Neuronal stem cell (in vitro differentiated cells): ENCODE data around the gene LIN28B. TPM values are rescaled to one million over a fixed set of nuclear protein-coding genes. Genes with fewer than 3 reads are reported as not detected.

Experiments used
- DNase-seq: peaks from one replicate; pipeline ENCODE4 v3.0.0-alpha.2; 2013; ENCODE audit warnings: low spot score
- H2AFZ ChIP-seq: one replicate; pipeline ENCODE4 v1.6.1; 2013; ENCODE audit warnings: mild to moderate bottlenecking, low read length, inconsistent platforms
- H2AK5ac ChIP-seq: 2 replicates; pipeline ENCODE4 v1.6.1; 2013; ENCODE audit warnings: low read depth, mild to moderate bottlenecking, inconsistent platforms, low read length, moderate library complexity, mixed read lengths
- H2BK120ac ChIP-seq: 2 replicates; pipeline ENCODE4 v1.6.1; 2013; ENCODE audit warnings: low read depth, mild to moderate bottlenecking, inconsistent platforms, low read length, moderate library complexity, mixed read lengths
- H2BK12ac ChIP-seq: one replicate; pipeline ENCODE4 v1.6.1; 2013; ENCODE audit warnings: low read length, inconsistent platforms
- H2BK15ac ChIP-seq: 2 replicates; pipeline ENCODE4 v1.6.1; 2013; ENCODE audit warnings: mild to moderate bottlenecking, low read length, inconsistent platforms, mixed read lengths
- H2BK5ac ChIP-seq: one replicate; pipeline ENCODE4 v1.6.1; 2013; ENCODE audit warnings: inconsistent platforms, mild to moderate bottlenecking, low read length, moderate library complexity
- H3K14ac ChIP-seq: one replicate; pipeline ENCODE4 v1.6.1; 2013; ENCODE audit warnings: low read length, inconsistent platforms
- H3K18ac ChIP-seq: 2 replicates; pipeline ENCODE4 v1.6.1; 2013; ENCODE audit warnings: low read length, inconsistent platforms
- H3K23ac ChIP-seq: 2 replicates; pipeline ENCODE4 v1.6.1; 2013; ENCODE audit warnings: low read depth, mild to moderate bottlenecking, mixed read lengths, low read length, inconsistent platforms; ENCODE audit not compliant: poor library complexity
- H3K27ac ChIP-seq: replicated peaks from 3 replicates; pipeline ENCODE4 v1.5.1; 2013; ENCODE audit warnings: low read length, inconsistent platforms
- H3K27me3 ChIP-seq, 3 experiments: 2 replicates each; pipeline ENCODE4 v1.6.1; 2013; ENCODE audit warnings: low read length in 3 of 3, mild to moderate bottlenecking in 2 of 3, inconsistent platforms in 1 of 3, low read depth in 1 of 3, mixed read lengths in 1 of 3, moderate library complexity in 1 of 3; ENCODE audit not compliant: control insufficient read depth in 3 of 3, insufficient read depth in 3 of 3
- H3K36me3 ChIP-seq, 2 donors: replicated peaks in 1 of 2; 2 replicates each; pipeline ENCODE4 v1.6.1; 2013; ENCODE audit warnings: low read length in 2 of 2; ENCODE audit not compliant: control insufficient read depth in 2 of 2, insufficient read depth in 2 of 2
- H3K4ac ChIP-seq: 2 replicates; pipeline ENCODE4 v1.6.1; 2013; ENCODE audit warnings: inconsistent platforms, mild to moderate bottlenecking, low read length, moderate library complexity
- H3K4me1 ChIP-seq, 2 donors: 1 replicate in 1 of 2; 2 replicates in 1 of 2; pipeline ENCODE4 v1.6.1; 2013; ENCODE audit warnings: low read length in 2 of 2, low read depth in 1 of 2; ENCODE audit not compliant: control insufficient read depth in 2 of 2, insufficient read depth in 1 of 2
- H3K4me2 ChIP-seq: one replicate; pipeline ENCODE4 v1.6.1; 2013; ENCODE audit warnings: mild to moderate bottlenecking, low read length, inconsistent platforms; ENCODE audit not compliant: insufficient read depth, poor library complexity, severe bottlenecking
- H3K4me3 ChIP-seq, 2 donors: 2 replicates each; pipeline ENCODE4 v1.5.1; 2013; ENCODE audit warnings: low read length in 2 of 2, mild to moderate bottlenecking in 2 of 2, inconsistent platforms in 1 of 2, moderate library complexity in 1 of 2
- H3K79me1 ChIP-seq: one replicate; pipeline ENCODE4 v1.6.1; 2013; ENCODE audit warnings: low read depth, mild to moderate bottlenecking, inconsistent platforms, low read length, moderate library complexity
- H3K9ac ChIP-seq: one replicate; pipeline ENCODE4 v1.6.1; 2013; ENCODE audit warnings: mild to moderate bottlenecking, low read depth, low read length, inconsistent platforms; ENCODE audit not compliant: poor library complexity
- H3K9me3 ChIP-seq, 2 donors: replicated peaks in 1 of 2; 2 replicates each; pipeline versions ENCODE3 to v1.6.1; 2013; ENCODE audit warnings: low read length in 2 of 2, mild to moderate bottlenecking in 2 of 2, inconsistent platforms in 1 of 2, low read depth in 1 of 2, mixed read lengths in 1 of 2, moderate library complexity in 1 of 2; ENCODE audit not compliant: control insufficient read depth in 2 of 2, insufficient read depth in 1 of 2
- H4K8ac ChIP-seq: one replicate; pipeline ENCODE4 v1.6.1; 2013; ENCODE audit warnings: low read depth, mild to moderate bottlenecking, inconsistent platforms, low read length, moderate library complexity
- H4K91ac ChIP-seq: one replicate; pipeline ENCODE4 v1.6.1; 2013; ENCODE audit warnings: low read length, low read depth, mild to moderate bottlenecking, inconsistent platforms; ENCODE audit not compliant: poor library complexity
- WGBS, 2 donors: extraction: QIAGEN DNeasy Blood & Tissue Kit; methylation state at CpG; one replicate each; pipeline ENCODE4 v1.1.7; 2013; ENCODE audit warnings: missing lambda C conversion rate in 2 of 2, mixed read lengths in 1 of 2; ENCODE audit not compliant: insufficient read length in 2 of 2, insufficient replicate concordance in 1 of 2; ENCODE audit errors: extremely low coverage in 2 of 2; 5-methylcytosine and 5-hydroxymethylcytosine counted together
- polyA plus RNA-seq, 2 experiments: library from polyadenylated mRNA; stranded (reverse); fragments of 200-250 nt; gene quantifications; one replicate each; pipeline ENCODE4 v1.2.3, GENCODE V29; 2013

LIN28B gene
- 84.6 TPM for polyA plus RNA-seq (2013, experiment 1 of 2)
- polyA plus RNA-seq (2013, experiment 2 of 2): 86.2 TPM

DNA sequence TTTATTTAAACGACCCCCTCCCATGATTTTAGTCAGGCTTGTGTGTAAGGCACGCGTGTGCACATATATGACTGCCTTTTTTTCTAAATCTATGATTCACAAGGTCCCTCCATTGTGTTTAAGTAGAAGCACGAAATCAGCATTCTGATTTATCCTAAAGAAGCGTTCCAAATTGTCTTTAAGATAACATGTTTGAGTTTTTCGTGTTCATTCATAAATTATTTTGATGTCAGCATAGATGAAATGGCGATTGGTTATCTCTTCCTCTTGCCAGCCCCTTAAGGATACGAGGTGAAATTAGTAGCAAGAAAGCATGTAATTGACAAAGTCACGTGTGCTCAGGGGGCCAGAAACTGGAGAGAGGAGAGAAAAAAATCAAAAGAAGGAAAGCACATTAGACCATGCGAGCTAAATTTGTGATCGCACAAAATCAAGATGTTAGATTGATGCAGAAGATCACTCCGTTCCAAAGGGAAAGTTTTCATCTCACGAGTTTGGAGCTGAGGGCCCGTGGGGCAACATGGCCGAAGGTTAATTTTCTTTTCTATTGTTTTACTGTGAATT, at the start of gene LIN28B:
Gene LIN28B (plus strand): TSS at position 377 of the 564 bp plus-strand sequence. CDS start 144 bp downstream, at position 521.
- H3K27ac ChIP-seq: peak within 1 kb of the TSS; percentile 96
- H3K9ac ChIP-seq: no peak within 1 kb of the TSS
- H4K91ac ChIP-seq: no peak within 1 kb of the TSS
- peaks cover 0 to 2% of the 10 kb centered on the region in 2 donors for H3K9me3 ChIP-seq
- peaks cover 0 to 12% of the 10 kb centered on the region in 2 donors for H3K36me3 ChIP-seq
- no peak within 1 kb of the TSS for H3K4ac ChIP-seq
- no CpG with 5 or more reads among the region's 15 CpGs for WGBS, 2 donors
- H3K4me3 ChIP-seq: peak within 1 kb of the TSS; percentile 73 to 89
- H2BK15ac ChIP-seq: no peak within 1 kb of the TSS
- H3K27me3 ChIP-seq: no peaks in the 10 kb centered on the region
- H2BK12ac ChIP-seq: no peak within 1 kb of the TSS
- H3K18ac ChIP-seq: no peak within 1 kb of the TSS
- H3K23ac ChIP-seq: no peak within 1 kb of the TSS
- peaks cover 0 to 13% of the 10 kb centered on the region in 2 donors for H3K4me1 ChIP-seq
- peak within 1 kb of the TSS; percentile 54 for H3K4me2 ChIP-seq
- peaks cover 2% of the 10 kb centered on the region for H3K79me1 ChIP-seq
- H4K8ac ChIP-seq: no peak within 1 kb of the TSS
- no peak within 1 kb of the TSS for H2BK120ac ChIP-seq
- no peak within 1 kb of the TSS for H2BK5ac ChIP-seq
- H2AK5ac ChIP-seq: no peak within 1 kb of the TSS
- DNase-seq: no peak
- H3K14ac ChIP-seq: no peak within 1 kb of the TSS
- peak within 1 kb of the TSS; percentile 48 for H2AFZ ChIP-seq

GRCh38 chr6:104908031-104908887, 48.6 kb upstream of the LIN28B start:
- no peak for DNase-seq
- Histone ChIP-seq H2BK12ac (no peak overlapping the region), H2BK120ac (no peak overlapping the region), H3K4me2 (no peak overlapping the region), H2AFZ (no peak overlapping the region), H3K27me3 (no peaks in the 10 kb centered on the region), H3K4me1 (peaks cover 0 to 2% of the 10 kb centered on the region in 2 donors), H3K14ac (no peak overlapping the region), H3K9me3 (no peaks in the 10 kb centered on the region), H2AK5ac (peak overlapping the region; percentile 20), H3K79me1 (no peaks in the 10 kb centered on the region), H4K8ac (no peak overlapping the region), H2BK5ac (no peak overlapping the region), H3K27ac (no peak overlapping the region), H3K18ac (peak overlapping the region; percentile 57), H2BK15ac (no peak overlapping the region), H4K91ac (no peak overlapping the region), H3K4ac (no peak overlapping the region), H3K9ac (no peak overlapping the region), H3K23ac (no peak overlapping the region), H3K36me3 (no peaks in the 10 kb centered on the region), H3K4me3 (no peak overlapping the region)
- WGBS, 2 donors: no CpG with 5 or more reads among the region's 6 CpGs

DNA sequence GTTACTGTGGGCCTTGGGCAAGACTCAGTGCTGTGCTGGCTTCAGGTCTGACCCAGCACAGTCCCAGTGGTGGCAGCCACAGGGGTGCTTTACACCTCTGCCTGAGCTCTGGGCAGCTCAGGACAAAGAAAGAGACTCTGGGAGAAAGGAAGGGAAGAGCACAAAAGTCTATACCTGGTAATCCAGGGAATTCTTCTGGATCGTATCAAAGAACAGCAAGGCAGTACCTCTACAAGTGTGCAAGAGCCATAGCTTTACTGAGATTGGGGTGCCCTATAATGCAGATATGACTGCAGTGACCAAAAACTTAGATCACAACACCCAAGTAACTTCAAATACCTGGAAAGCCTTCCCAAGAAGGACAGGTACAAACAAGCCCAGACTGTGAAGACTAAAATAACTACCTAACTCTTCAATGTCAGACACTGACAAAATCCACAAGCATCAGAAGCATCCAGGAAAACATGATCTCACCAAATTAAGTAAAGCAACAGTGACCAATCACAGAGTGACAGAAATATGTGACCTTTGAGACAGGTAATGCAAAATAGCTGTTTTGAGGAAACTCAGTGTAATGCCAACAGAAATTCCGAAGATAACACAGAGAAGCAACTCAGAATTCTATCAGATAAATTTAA, 47.9 kb upstream of the LIN28B start:
- Histone ChIP-seq H3K27me3 (no peaks in the 10 kb centered on the region), H3K4ac (no peak overlapping the region), H3K4me3 (no peak overlapping the region), H3K9ac (no peak overlapping the region), H2AFZ (no peak overlapping the region), H3K9me3 (no peaks in the 10 kb centered on the region), H2BK5ac (no peak overlapping the region), H3K23ac (no peak overlapping the region), H4K8ac (no peak overlapping the region), H3K27ac (no peak overlapping the region), H3K4me2 (no peak overlapping the region), H3K14ac (no peak overlapping the region), H2AK5ac (no peak overlapping the region), H3K18ac (peak overlapping the region; percentile 57), H3K79me1 (no peaks in the 10 kb centered on the region), H2BK15ac (no peak overlapping the region), H3K36me3 (no peaks in the 10 kb centered on the region), H3K4me1 (peaks cover 0 to 2% of the 10 kb centered on the region in 2 donors), H2BK120ac (no peak overlapping the region), H4K91ac (no peak overlapping the region), H2BK12ac (no peak overlapping the region)
- no CpG with 5 or more reads among the region's 2 CpGs for WGBS, 2 donors
- DNase-seq: no peak

DNA sequence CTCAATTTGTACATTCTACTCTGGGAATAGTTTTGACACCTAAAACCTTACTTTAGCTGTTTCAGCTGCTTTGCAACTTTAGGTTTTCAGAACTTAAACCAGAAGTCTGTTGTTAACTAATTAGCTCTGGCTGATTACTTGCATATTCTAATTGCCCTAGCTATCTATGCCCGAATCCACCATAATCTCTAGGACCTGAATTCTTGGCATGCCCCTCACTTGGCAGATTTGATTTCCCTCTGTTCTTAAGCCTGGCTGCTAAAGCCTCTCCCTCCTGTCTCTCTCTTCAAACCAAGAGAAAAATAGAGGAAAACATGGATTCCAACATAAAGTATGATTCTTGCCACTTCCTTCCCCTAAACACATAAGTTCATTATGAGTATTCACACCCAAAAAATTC, 35.0 kb upstream of the LIN28B start:
- no peak overlapping the region for H3K18ac ChIP-seq
- no peak overlapping the region for H2AK5ac ChIP-seq
- H3K79me1 ChIP-seq: no peaks in the 10 kb centered on the region
- H4K91ac ChIP-seq: no peak overlapping the region
- no peak overlapping the region for H2AFZ ChIP-seq
- no peak overlapping the region for H2BK15ac ChIP-seq
- no peak overlapping the region for H2BK12ac ChIP-seq
- H3K4ac ChIP-seq: no peak overlapping the region
- no peaks in the 10 kb centered on the region for H3K36me3 ChIP-seq
- H3K23ac ChIP-seq: no peak overlapping the region
- no peaks in the 10 kb centered on the region for H3K27me3 ChIP-seq
- H3K9me3 ChIP-seq: no peaks in the 10 kb centered on the region
- no peak overlapping the region for H3K9ac ChIP-seq
- no peak overlapping the region for H3K4me3 ChIP-seq
- H4K8ac ChIP-seq: no peak overlapping the region
- peaks cover 0 to 2% of the 10 kb centered on the region in 2 donors for H3K4me1 ChIP-seq
- no peak for DNase-seq
- no CpG with 5 or more reads among the region's 1 CpG for WGBS, 2 donors
- H2BK120ac ChIP-seq: no peak overlapping the region
- no peak overlapping the region for H3K14ac ChIP-seq
- no peak overlapping the region for H3K27ac ChIP-seq
- no peak overlapping the region for H3K4me2 ChIP-seq
- H2BK5ac ChIP-seq: no peak overlapping the region
